ENCODE results near the gene MNAT1. TPM values are rescaled to one million over a fixed set of nuclear protein-coding genes. Genes with fewer than 3 reads are reported as not detected.

The MNAT1 gene
- total and polyA plus RNA-seq, 9 of the 15 experiments (the other 6 are each of a cell fraction or from before 2014, with no cell fraction given): 37.8 to 83.3 (median 60.4) TPM

- TF ChIP-seq, protein P1, sequence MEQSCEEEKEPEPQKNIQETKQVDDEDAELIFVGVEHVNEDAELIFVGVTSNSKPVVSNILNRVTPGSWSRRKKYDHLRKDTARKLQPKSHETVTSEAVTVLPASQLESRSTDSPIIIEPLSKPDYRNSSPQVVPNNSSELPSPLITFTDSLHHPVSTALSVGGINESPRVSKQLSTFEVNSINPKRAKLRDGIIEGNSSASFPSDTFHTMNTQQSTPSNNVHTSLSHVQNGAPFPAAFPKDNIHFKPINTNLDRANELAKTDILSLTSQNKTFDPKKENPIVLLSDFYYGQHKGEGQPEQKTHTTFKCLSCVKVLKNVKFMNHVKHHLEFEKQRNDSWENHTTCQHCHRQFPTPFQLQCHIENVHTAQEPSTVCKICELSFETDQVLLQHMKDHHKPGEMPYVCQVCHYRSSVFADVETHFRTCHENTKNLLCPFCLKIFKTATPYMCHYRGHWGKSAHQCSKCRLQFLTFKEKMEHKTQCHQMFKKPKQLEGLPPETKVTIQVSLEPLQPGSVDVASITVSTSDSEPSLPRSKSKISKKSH (CRISPR knock-in tag; IDR thresholded peaks at IDR 0.05): no peak
- TF ChIP-seq ARHGAP35 (IDR thresholded peaks at IDR 0.05; ENCODE audit: partially characterized antibody) (no peak), SMARCE1 (IDR thresholded peaks at IDR 0.05) (0 out of 2 replicates have a peak, but pooled peaks have one; percentile 26), MTA1 (IDR thresholded peaks at IDR 0.05; ENCODE audit: borderline replicate concordance) (peak; percentile 98), SNRNP70 (optimal IDR thresholded peaks at IDR 0.05; ENCODE audit: low read depth, low read length) (no peak), ZNF124 (CRISPR knock-in tag; IDR thresholded peaks at IDR 0.05) (no peak), CBFA2T3 (IDR thresholded peaks at IDR 0.05) (0 out of 2 replicates have a peak, but pooled peaks have one; percentile 2), ZNF232 (CRISPR knock-in tag; IDR thresholded peaks at IDR 0.05) (no peak), ZNF584 (CRISPR knock-in tag; IDR thresholded peaks at IDR 0.05; ENCODE audit: low read depth) (no peak), SMARCC2 (IDR thresholded peaks at IDR 0.05; ENCODE audit: low read depth) (0 out of 2 replicates have a peak, but pooled peaks have one; percentile 20), STAT5A (IDR thresholded peaks at IDR 0.05; ENCODE audit: borderline replicate concordance, low read length) (no peak)
- TF ChIP-seq, protein P2, sequence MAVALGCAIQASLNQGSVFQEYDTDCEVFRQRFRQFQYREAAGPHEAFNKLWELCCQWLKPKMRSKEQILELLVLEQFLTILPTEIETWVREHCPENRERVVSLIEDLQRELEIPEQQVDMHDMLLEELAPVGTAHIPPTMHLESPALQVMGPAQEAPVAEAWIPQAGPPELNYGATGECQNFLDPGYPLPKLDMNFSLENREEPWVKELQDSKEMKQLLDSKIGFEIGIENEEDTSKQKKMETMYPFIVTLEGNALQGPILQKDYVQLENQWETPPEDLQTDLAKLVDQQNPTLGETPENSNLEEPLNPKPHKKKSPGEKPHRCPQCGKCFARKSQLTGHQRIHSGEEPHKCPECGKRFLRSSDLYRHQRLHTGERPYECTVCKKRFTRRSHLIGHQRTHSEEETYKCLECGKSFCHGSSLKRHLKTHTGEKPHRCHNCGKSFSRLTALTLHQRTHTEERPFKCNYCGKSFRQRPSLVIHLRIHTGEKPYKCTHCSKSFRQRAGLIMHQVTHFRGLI (CRISPR knock-in tag; IDR thresholded peaks at IDR 0.05): no peak
- TF ChIP-seq, protein P3, sequence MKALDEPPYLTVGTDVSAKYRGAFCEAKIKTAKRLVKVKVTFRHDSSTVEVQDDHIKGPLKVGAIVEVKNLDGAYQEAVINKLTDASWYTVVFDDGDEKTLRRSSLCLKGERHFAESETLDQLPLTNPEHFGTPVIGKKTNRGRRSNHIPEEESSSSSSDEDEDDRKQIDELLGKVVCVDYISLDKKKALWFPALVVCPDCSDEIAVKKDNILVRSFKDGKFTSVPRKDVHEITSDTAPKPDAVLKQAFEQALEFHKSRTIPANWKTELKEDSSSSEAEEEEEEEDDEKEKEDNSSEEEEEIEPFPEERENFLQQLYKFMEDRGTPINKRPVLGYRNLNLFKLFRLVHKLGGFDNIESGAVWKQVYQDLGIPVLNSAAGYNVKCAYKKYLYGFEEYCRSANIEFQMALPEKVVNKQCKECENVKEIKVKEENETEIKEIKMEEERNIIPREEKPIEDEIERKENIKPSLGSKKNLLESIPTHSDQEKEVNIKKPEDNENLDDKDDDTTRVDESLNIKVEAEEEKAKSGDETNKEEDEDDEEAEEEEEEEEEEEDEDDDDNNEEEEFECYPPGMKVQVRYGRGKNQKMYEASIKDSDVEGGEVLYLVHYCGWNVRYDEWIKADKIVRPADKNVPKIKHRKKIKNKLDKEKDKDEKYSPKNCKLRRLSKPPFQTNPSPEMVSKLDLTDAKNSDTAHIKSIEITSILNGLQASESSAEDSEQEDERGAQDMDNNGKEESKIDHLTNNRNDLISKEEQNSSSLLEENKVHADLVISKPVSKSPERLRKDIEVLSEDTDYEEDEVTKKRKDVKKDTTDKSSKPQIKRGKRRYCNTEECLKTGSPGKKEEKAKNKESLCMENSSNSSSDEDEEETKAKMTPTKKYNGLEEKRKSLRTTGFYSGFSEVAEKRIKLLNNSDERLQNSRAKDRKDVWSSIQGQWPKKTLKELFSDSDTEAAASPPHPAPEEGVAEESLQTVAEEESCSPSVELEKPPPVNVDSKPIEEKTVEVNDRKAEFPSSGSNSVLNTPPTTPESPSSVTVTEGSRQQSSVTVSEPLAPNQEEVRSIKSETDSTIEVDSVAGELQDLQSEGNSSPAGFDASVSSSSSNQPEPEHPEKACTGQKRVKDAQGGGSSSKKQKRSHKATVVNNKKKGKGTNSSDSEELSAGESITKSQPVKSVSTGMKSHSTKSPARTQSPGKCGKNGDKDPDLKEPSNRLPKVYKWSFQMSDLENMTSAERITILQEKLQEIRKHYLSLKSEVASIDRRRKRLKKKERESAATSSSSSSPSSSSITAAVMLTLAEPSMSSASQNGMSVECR (CRISPR knock-in tag; IDR thresholded peaks at IDR 0.05): peak; percentile 95
These were observed 246.5 kb downstream of the MNAT1 start, which contains the start of the genes SLC38A6 and TRMT5 (continued) for GRCh38 chr14:60980811-60981632.

Measured in K562 (cell line).